ENCODE measurements around the gene USP32. TPM values are rescaled to one million over a fixed set of nuclear protein-coding genes. Genes with fewer than 3 reads are reported as not detected.
A peak's percentile ranks its signal among the peaks of the same experiment; 100 is the strongest.

Gene USP32
- total RNA-seq, 3 donors from 2014 or later (not counting 1 experiment from before 2014, with no cell fraction given) = 41.3 to 68.5 (median 41.7) TPM

DNA sequence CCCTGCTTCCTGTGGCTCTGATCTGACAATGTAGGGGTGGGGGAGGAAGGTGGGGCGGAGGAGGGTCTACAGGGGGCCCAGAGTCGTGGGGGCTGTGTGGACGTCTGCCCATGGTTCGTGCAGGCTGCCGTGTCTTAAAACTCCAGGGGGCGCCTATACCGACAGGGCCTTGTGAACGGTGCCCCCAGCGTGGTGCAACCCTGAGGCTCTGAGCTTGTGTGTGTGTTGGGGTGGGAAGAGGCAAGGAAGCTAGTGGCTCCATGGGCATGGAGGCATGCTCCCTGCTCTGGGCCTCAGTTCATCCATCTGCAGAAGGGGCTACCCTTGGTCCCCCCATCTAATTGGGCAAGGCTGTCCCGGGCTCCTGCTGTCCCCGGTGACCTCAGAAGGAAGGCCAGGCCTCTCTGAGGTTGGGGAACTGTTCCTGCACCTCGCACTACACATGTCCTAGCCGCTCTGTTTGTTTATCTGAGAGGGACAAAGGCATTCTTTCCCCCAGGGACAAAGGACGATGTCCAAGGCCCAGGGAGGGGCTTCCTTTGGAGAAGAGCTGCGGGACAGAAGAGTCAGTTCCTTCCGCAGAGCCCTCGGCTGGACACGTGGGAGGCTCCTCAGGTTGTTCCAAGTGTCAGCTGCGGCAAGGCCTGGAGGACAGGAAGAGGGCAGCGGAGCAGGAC lies 228.7 kb downstream of the USP32 start:
- Mint-ChIP-seq H3K9me3 (no peaks in the 10 kb centered on the region), H3K4me1 (peaks cover 0 to 6% of the 10 kb centered on the region in 2 donors), H3K36me3 (no peaks in the 10 kb centered on the region), H3K27ac (no peak overlapping the region), H3K4me3 (no peak overlapping the region), H3K27me3 (ENCODE audit: low read depth in 2 of 2) (peaks cover 17 to 23% of the 10 kb centered on the region in 2 donors)
- ATAC-seq (no peak), DNase-seq (no peak)
- Histone ChIP-seq H3K4me3 (ENCODE audit: low read length) (no peak overlapping the region), H3K4me1 (ENCODE audit: control insufficient read depth, insufficient read depth, low read length) (no peaks in the 10 kb centered on the region), H3K27ac (ENCODE audit: low read length) (no peak overlapping the region), H3K36me3 (ENCODE audit: control insufficient read depth, insufficient read depth, low read length) (no peaks in the 10 kb centered on the region), H3K27me3 (ENCODE audit: control insufficient read depth, insufficient read depth, low read length) (no peaks in the 10 kb centered on the region), H3K9me3 (ENCODE audit: control insufficient read depth, insufficient read depth, low read length) (no peaks in the 10 kb centered on the region)
- intact Hi-C loops (cut with micrococcal nuclease) = no loop called here
- WGBS (ENCODE audit: insufficient coverage) = 79% methylated on average over 20 of the region's 20 CpGs
- no peak for TF ChIP-seq CTCF (IDR thresholded peaks at IDR 0.05)

DNA sequence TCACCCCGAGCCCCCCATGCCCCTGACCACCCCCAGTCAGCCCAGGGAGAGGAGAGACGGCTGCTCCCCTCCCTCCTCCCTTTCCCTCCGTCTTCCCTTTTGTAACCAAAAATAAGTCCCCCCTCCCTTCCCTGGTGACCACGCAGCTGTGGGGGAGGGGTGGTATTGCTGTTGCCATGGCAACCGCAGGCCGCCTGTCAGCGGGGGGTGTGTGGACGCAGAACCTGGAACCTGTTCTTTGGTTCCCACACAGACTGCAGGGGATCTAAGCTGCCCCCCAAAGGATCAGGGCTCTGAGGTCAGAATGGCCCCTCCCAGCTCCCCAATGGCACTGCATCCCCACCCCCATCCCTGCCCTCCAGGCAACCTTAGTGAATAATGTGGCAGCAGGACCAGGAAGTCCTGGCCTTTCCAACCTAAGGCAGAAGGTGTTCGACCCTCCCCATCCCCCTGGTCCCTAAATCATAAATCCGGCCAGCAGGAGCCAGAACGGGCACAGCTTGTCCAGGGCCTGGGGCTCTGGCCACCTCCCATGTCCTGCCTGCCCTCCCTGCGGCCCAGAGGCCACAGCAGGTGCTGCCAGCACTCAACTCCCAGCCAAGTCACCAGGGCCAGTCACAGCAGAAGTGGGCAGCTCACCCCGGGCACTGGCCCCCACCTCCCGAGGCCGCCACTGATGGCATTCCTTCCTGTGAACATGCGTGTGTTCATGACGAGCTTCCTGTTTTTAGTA lies 230.2 kb downstream of the USP32 start:
- DNase-seq = no peak

DNA sequence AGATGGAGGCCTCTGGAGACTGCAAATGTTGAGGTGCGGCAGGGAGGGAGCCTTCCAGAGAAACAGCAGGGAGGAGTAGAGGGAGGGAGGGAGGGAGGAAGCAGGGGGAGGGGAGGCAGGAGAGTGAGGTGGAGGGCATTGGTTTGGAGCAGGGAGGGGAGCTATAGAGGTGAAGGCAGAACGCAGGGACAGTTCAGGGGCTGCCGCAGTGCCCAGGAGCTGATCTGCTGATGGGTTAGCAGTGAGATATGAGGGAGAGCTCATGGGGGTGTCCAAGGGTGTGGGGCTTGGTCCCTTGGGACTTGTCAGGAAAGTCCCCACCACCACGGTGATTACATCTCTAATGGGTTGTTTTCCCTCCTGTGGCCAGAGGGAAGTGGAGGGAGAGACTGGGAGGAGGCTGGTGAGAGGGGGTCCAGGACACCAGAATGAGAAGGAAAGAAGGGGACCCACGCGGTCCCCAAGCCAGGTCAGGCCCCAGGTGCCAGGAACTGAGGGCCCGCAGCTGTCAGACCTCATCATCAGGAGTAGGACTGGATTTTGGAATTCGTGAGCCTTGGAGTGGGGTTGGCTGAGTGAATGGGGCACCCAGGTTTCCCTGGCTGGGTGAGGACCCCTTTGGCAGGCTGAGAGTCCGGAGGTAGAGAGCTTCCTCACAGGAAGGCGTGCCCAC lies 231.0 kb downstream of the USP32 start:
- H3K4me3 ChIP-seq (ENCODE audit: low read length) = no peak overlapping the region
- intact Hi-C loops (cut with micrococcal nuclease) = no loop called here
- 85% methylated on average over 10 of the region's 10 CpGs for WGBS (ENCODE audit: insufficient coverage)
- ATAC-seq (no peak), DNase-seq (no peak)
- no peaks in the 10 kb centered on the region for H3K36me3 Mint-ChIP-seq
- H3K9me3 ChIP-seq (ENCODE audit: control insufficient read depth, insufficient read depth, low read length) = no peaks in the 10 kb centered on the region
- H3K4me3 Mint-ChIP-seq = no peak overlapping the region
- TF ChIP-seq CTCF (IDR thresholded peaks at IDR 0.05) = no peak
- H3K27me3 ChIP-seq (ENCODE audit: control insufficient read depth, insufficient read depth, low read length) = no peaks in the 10 kb centered on the region
- no peaks in the 10 kb centered on the region for H3K9me3 Mint-ChIP-seq
- H3K4me1 Mint-ChIP-seq = no peaks in the 10 kb centered on the region
- H3K27me3 Mint-ChIP-seq (ENCODE audit: low read depth in 2 of 2) = peaks cover 12 to 23% of the 10 kb centered on the region in 2 donors
- H3K4me1 ChIP-seq (ENCODE audit: control insufficient read depth, insufficient read depth, low read length) = no peaks in the 10 kb centered on the region
- H3K27ac Mint-ChIP-seq = no peak overlapping the region
- no peak overlapping the region for H3K27ac ChIP-seq (ENCODE audit: low read length)
- no peaks in the 10 kb centered on the region for H3K36me3 ChIP-seq (ENCODE audit: control insufficient read depth, insufficient read depth, low read length)

More for the DNA sequence above, 230.2 kb downstream of the USP32 start:
- Histone ChIP-seq H3K27ac (ENCODE audit: low read length) (no peak overlapping the region), H3K27me3 (ENCODE audit: control insufficient read depth, insufficient read depth, low read length) (no peaks in the 10 kb centered on the region), H3K4me1 (ENCODE audit: control insufficient read depth, insufficient read depth, low read length) (no peaks in the 10 kb centered on the region), H3K4me3 (ENCODE audit: low read length) (no peak overlapping the region), H3K9me3 (ENCODE audit: control insufficient read depth, insufficient read depth, low read length) (no peaks in the 10 kb centered on the region), H3K36me3 (ENCODE audit: control insufficient read depth, insufficient read depth, low read length) (no peaks in the 10 kb centered on the region)
- Mint-ChIP-seq H3K36me3 (no peaks in the 10 kb centered on the region), H3K9me3 (no peaks in the 10 kb centered on the region), H3K4me3 (no peak overlapping the region), H3K4me1 (no peaks in the 10 kb centered on the region), H3K27me3 (ENCODE audit: low read depth in 2 of 2) (peaks cover 12 to 23% of the 10 kb centered on the region in 2 donors), H3K27ac (no peak overlapping the region)
- WGBS (ENCODE audit: insufficient coverage) = 39% methylated on average over 13 of the region's 17 CpGs
- intact Hi-C loops (cut with micrococcal nuclease) = no loop called here
- peak in 2 of 3 donors; percentile 31 to 64 for ATAC-seq
- TF ChIP-seq CTCF (IDR thresholded peaks at IDR 0.05) = no peak
